SK-N-SH treated with all-trans-retinoic acid at 6 μM for 48 hours (cell line): ENCODE measurements around the gene SHANK2.

Experiments used
- ARNTL ChIP-seq: fragments of 450-650 bp; formaldehyde crosslinking; IDR thresholded peaks from 2 replicates; pipeline ENCODE4 v1.5.0; 2020; ENCODE audit warnings: low read depth, mild to moderate bottlenecking, moderate library complexity, borderline replicate concordance
- CREB5 ChIP-seq: fragments of 250-450 bp; sonication (Bioruptor Pico); IDR thresholded peaks from 2 replicates; pipeline ENCODE4 v1.5.1; 2020; ENCODE audit warnings: low read depth, mild to moderate bottlenecking, moderate library complexity
- OSR1 ChIP-seq: fragments of 250-450 bp; sonication (Bioruptor Pico); IDR thresholded peaks from 2 replicates; pipeline ENCODE4 v1.8.0; 2022; ENCODE audit warnings: moderate library complexity, mild to moderate bottlenecking, inconsistent platforms
- POU6F1 ChIP-seq: fragments of 250-450 bp; sonication (Bioruptor Pico); IDR thresholded peaks from 2 replicates; pipeline ENCODE4 v1.8.0; 2021; ENCODE audit warnings: low read depth, mild to moderate bottlenecking, moderate library complexity, borderline replicate concordance
- PPARA ChIP-seq: fragments of 250-450 bp; sonication (Bioruptor Pico); IDR thresholded peaks from 2 replicates; pipeline ENCODE4 v1.5.0; 2020; ENCODE audit warnings: mild to moderate bottlenecking, borderline replicate concordance
- RARB ChIP-seq: fragments of 250-450 bp; sonication (Bioruptor Pico); IDR thresholded peaks from 2 replicates; pipeline ENCODE4 v1.8.0; 2021; ENCODE audit warnings: mild to moderate bottlenecking, moderate library complexity
- SNAI2 ChIP-seq: fragments of 250-450 bp; sonication (Bioruptor Pico); IDR thresholded peaks from 2 replicates; pipeline ENCODE4 v1.5.0; 2020; ENCODE audit warnings: mild to moderate bottlenecking, moderate library complexity
- TCF4 ChIP-seq: fragments of 250-450 bp; sonication (Bioruptor Pico); IDR thresholded peaks from 2 replicates; pipeline ENCODE4 v1.8.0; 2021; ENCODE audit warnings: mild to moderate bottlenecking, moderate library complexity, borderline replicate concordance
- ZC3H10 ChIP-seq: fragments of 250-450 bp; sonication (Bioruptor Pico); IDR thresholded peaks from 2 replicates; pipeline ENCODE4 v1.5.1; 2021; ENCODE audit warnings: mild to moderate bottlenecking, moderate library complexity
- ZFP30 ChIP-seq: fragments of 450-650 bp; formaldehyde crosslinking; IDR thresholded peaks from 2 replicates; pipeline ENCODE4 v1.5.0; 2022; ENCODE audit warnings: mild to moderate bottlenecking, moderate library complexity
- TF ChIP-seq, protein P1 (sequence below): fragments of 250-450 bp; sonication (Bioruptor Pico); IDR thresholded peaks from 2 replicates; pipeline ENCODE4 v1.8.0; 2020; ENCODE audit warnings: mild to moderate bottlenecking, moderate library complexity, borderline replicate concordance

DNA sequence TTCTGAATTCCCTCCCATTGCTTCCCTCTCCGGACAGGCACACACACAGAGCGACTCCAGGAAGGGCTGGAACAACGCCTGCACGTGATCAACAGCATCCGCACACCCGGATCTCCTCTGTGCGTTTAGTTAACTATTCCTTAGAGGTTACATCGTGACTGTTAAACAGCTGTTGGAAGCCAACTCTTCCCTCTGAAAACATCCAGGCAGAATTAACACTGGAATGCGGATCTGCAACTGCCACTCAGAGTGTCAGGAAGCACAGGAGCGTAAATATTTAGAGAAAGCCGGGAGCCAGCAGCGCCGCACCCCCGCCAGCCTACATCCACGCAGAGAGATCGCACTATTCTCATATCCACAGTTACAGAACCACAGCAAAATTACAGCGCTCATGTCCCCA lies 46.2 kb downstream of the SHANK2 start:
- TF ChIP-seq POU6F1, result no peak
- TF ChIP-seq PPARA, result no peak
- TF ChIP-seq ZFP30 (CRISPR knock-in tag), result no peak
- TF ChIP-seq TCF4 (CRISPR knock-in tag), result no peak
- TF ChIP-seq ZC3H10 (CRISPR knock-in tag), result no peak
- no peak for TF ChIP-seq SNAI2 (CRISPR knock-in tag)
- TF ChIP-seq CREB5 (CRISPR knock-in tag), result no peak
- no peak for TF ChIP-seq OSR1
- no peak for TF ChIP-seq RARB (CRISPR knock-in tag)
- TF ChIP-seq, protein P1, sequence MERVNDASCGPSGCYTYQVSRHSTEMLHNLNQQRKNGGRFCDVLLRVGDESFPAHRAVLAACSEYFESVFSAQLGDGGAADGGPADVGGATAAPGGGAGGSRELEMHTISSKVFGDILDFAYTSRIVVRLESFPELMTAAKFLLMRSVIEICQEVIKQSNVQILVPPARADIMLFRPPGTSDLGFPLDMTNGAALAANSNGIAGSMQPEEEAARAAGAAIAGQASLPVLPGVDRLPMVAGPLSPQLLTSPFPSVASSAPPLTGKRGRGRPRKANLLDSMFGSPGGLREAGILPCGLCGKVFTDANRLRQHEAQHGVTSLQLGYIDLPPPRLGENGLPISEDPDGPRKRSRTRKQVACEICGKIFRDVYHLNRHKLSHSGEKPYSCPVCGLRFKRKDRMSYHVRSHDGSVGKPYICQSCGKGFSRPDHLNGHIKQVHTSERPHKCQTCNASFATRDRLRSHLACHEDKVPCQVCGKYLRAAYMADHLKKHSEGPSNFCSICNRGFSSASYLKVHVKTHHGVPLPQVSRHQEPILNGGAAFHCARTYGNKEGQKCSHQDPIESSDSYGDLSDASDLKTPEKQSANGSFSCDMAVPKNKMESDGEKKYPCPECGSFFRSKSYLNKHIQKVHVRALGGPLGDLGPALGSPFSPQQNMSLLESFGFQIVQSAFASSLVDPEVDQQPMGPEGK (CRISPR knock-in tag), result no peak
- no peak for TF ChIP-seq ARNTL (CRISPR knock-in tag)
